ENCODE measurements around the gene STX4.

The STX4 gene

DNA sequence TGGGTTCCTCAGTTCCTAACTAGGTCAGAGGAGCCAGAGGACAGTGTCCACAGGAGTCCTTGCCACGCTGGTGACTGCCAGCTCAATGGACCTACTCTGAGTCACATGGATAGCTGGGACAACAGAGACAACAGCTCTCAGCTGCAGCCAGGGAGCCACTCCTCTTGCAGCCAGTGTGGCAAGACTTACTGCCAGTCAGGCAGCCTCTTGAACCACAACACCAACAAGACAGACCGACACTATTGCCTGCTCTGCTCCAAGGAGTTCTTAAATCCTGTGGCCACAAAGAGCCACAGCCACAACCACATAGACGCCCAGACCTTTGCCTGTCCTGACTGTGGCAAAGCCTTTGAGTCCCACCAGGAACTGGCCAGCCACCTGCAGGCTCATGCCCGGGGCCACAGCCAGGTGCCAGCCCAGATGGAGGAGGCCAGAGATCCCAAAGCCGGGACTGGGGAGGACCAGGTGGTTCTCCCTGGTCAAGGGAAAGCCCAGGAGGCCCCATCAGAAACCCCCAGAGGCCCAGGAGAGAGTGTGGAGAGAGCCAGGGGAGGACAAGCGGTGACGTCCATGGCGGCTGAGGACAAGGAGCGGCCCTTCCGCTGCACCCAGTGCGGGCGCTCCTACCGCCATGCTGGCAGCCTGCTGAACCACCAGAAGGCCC is 47.5 kb downstream of the STX4 start:
- ChIA-PET POLR2A (ENCODE audit: low non-redundant PET) (no interaction called here), CTCF (interaction anchor here (0.5 to 0.6 kb wide), 3 partner anchors 52 to 119 kb away, joined by 3 to 6 read pairs (median 5); no protein-coding TSS in a partner anchor)
- H3K27ac ChIP-seq, result peak overlapping the region; percentile 67
- no peak for DNase-seq (ENCODE audit: low spot score)
- TF ChIP-seq, protein P1, sequence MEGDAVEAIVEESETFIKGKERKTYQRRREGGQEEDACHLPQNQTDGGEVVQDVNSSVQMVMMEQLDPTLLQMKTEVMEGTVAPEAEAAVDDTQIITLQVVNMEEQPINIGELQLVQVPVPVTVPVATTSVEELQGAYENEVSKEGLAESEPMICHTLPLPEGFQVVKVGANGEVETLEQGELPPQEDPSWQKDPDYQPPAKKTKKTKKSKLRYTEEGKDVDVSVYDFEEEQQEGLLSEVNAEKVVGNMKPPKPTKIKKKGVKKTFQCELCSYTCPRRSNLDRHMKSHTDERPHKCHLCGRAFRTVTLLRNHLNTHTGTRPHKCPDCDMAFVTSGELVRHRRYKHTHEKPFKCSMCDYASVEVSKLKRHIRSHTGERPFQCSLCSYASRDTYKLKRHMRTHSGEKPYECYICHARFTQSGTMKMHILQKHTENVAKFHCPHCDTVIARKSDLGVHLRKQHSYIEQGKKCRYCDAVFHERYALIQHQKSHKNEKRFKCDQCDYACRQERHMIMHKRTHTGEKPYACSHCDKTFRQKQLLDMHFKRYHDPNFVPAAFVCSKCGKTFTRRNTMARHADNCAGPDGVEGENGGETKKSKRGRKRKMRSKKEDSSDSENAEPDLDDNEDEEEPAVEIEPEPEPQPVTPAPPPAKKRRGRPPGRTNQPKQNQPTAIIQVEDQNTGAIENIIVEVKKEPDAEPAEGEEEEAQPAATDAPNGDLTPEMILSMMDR (conservative IDR thresholded peaks at IDR 0.05; ENCODE audit: low read depth), result no peak

DNA sequence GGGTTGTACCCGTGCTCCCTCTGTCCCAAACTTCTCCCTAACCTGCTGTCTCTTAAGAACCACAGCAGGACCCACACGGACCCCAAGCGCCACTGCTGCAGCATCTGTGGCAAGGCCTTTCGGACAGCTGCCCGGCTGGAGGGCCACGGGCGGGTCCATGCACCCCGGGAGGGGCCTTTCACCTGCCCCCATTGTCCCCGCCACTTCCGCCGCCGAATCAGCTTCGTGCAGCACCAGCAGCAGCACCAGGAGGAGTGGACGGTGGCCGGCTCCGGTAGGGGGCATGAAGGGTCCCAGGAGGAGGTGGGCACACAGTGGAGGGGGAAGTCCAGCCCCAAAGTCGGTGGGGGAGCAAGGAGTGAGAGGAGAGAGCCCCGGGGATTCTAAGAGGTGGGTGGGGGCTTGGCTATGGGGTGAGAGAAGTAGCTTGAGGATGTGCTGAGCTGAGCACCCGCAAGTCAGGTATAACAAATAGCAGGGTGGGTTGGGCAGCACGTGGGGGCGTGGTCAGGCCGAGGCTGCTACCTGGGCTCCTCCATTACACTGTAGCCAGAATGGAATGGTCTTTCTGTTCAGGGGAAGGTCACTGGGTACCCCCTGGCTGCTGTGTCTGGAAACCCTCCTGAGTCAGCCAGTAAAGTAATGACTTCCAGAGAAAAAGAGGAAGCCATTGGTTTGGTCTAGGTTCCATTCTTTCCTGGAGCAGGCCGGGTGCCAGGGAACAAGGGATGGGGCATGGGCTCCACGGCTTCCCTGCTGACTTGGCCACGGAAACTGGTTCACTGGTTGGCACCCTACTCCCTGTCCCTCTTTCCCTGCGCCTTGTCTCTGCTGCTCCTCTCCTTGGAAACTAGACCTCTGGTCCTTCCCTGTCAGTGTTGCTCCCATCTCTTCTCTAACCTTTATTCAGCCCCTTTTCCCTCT is 48.3 kb downstream of the STX4 start:
- TF ChIP-seq, protein P1 (conservative IDR thresholded peaks at IDR 0.05; ENCODE audit: low read depth), result no peak
- ChIA-PET CTCF (interaction anchor here (0.6 kb wide), 1 partner anchor 96 kb away, joined by 5 read pairs; no protein-coding TSS in a partner anchor), POLR2A (ENCODE audit: low non-redundant PET) (interaction anchor here (0.6 kb wide), 1 partner anchor 12 kb away, joined by 5 read pairs; no protein-coding TSS in a partner anchor)
- no peak for DNase-seq (ENCODE audit: low spot score)
- H3K27ac ChIP-seq, result peak overlapping the region; percentile 67

DNA sequence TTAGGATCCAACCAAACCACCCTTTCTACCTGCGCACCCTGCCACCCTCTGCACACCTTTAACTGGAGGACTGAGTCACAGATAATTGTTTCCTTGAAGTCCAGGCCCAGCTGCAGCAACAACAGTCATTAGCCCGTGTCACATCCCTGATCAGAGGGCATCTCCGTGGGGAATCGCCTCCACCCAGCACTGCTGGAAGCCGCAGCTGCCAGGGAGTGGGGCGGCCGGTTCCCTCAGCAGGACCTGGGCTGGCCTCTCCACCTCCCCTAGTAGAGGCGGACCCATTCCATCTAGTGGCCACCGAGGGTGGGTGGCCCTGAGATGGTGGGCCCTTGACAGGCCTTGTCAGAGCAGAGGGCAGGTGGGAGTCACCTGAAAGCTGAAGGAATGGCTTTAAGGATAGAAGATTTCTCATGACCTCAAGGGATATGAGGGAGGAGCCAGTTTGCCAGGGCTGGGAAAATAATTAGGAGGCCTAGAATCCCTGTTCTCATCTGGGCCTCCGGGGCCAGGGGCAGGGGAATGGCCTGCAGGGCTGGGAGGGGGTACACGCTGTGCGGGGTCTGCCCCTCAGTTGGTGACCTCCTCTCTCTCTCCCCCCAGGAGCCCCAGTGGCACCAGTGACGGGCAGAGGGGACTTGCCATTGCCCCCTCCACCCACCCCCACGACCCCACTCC is 49.1 kb downstream of the STX4 start:
- peak overlapping the region; percentile 67 for H3K27ac ChIP-seq
- no peak for DNase-seq (ENCODE audit: low spot score)
- TF ChIP-seq, protein P1 (conservative IDR thresholded peaks at IDR 0.05; ENCODE audit: low read depth), result no peak
- ChIA-PET CTCF (no interaction called here), POLR2A (ENCODE audit: low non-redundant PET) (no interaction called here)

DNA sequence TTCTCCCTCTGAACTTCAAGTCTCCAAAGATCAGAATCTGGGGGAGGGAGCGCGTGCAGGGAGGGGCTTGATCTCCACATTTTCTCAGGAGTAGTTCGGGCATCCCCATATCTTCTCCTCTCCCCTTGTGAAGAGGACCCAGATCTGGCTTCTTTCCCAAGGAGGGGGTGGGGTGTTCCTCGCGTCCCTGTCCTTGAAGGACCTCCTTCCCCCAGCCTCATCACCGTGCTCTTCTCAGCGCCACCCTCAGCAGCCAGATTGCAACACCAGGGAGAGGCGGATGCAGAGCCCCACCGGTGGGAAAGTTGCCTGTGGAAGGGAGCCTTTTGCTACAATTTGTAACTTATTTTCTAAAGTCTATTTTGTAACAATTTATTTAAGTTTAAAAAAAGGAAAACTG is 49.7 kb downstream of the STX4 start:
- POLR2A ChIA-PET (ENCODE audit: low non-redundant PET), result no interaction called here
- TF ChIP-seq, protein P1 (conservative IDR thresholded peaks at IDR 0.05; ENCODE audit: low read depth), result no peak
- no peak for DNase-seq (ENCODE audit: low spot score)
- peak overlapping the region; percentile 67 for H3K27ac ChIP-seq
- CTCF ChIA-PET, result interaction anchor here (0.8 kb wide), 2 partner anchors 97 to 100 kb away, joined by 3 read pairs; no protein-coding TSS in a partner anchor

DNA sequence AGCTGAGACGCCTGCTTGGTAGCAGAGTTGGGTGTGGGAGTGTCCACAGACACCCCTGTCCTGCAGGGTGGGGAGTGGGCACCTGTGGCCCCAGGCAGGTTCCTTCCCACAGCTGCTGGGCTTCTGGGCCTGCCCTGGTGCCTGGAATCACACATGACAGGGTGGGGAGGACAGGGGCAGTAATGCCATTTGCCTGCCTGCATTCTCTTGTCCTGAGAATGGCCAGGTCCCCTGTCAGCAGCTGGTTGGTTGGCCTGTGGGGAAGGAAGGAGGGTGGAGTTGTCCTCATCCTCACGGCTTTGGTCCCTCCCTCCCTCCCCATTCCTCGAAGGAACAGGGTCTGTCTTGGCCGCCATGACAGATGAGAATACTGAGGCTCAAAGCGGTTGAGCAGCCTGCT is 50.2 kb downstream of the STX4 start:
- TF ChIP-seq, protein P1 (conservative IDR thresholded peaks at IDR 0.05; ENCODE audit: low read depth), result no peak
- POLR2A ChIA-PET (ENCODE audit: low non-redundant PET), result interaction anchor here (1.1 kb wide), 1 partner anchor 9 kb away, joined by 3 read pairs; the partner anchor contains the start of genes ZNF646 and ZNF668
- CTCF ChIA-PET, result interaction anchor here (0.6 to 0.8 kb wide), 3 partner anchors 54 to 101 kb away, joined by 3 read pairs; no protein-coding TSS in a partner anchor
- peak overlapping the region; percentile 67 for H3K27ac ChIP-seq
- no peak for DNase-seq (ENCODE audit: low spot score)

DNA sequence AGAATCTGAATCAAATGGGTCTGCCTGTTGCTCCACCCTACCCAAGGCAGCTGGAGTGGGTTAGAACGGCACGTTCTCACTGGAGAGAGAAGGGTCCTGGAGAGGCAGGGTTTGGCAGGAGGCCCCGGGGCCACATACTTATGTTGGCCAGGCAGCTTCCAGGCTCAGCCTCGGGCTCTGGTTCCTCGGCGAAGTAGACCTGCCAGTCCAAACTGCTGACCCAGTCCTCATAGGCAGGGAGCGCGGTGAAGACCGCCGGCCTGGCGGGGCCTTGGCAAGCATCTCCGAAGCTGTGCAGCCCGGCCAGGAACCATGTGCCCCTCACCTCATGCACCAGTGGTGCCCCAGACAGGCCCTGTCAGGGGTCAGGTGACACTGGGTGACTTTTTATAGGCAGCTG is 50.6 kb downstream of the STX4 start:
- TF ChIP-seq, protein P1 (conservative IDR thresholded peaks at IDR 0.05; ENCODE audit: low read depth), result no peak
- CTCF ChIA-PET, result interaction anchor here (0.6 to 0.8 kb wide), 2 partner anchors 54 to 101 kb away, joined by 3 read pairs; no protein-coding TSS in a partner anchor
- no peak for DNase-seq (ENCODE audit: low spot score)
- POLR2A ChIA-PET (ENCODE audit: low non-redundant PET), result interaction anchor here (1.1 kb wide), 1 partner anchor 10 kb away, joined by 3 read pairs; the partner anchor contains the start of genes ZNF646 and ZNF668
- peak overlapping the region; percentile 67 for H3K27ac ChIP-seq

Measured in RWPE1 (cell line).